Measurements from ENCODE around the gene LCP1.

DNA sequence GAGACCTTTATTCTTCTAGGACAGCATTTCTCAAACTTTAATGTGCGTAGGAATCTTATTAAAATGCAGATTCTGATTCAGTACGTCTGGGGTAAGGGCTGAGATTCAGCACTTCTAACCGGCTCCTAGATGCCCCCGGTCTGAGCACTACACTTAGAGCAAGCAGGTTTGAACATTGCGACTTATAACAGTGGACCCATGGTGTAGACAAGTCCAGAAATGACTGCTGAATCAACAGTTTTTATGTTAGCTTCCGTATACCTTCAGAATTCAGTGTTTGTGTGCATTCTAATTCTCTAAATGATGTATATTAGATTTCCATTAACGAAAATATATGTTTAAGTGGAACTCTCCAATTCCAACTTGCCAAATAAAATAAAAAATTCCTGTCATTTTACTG lies 59.7 kb downstream of the LCP1 start:
- TF ChIP-seq EZH2 (IDR thresholded peaks at IDR 0.05; ENCODE audit: insufficient read depth, poor library complexity, severe bottlenecking) (no peak), EZH2phosphoT487 (IDR thresholded peaks at IDR 0.05; ENCODE audit: insufficient read depth, low read depth) (no peak)

Measured in GM23248 (cell line).